Measurements from ENCODE around the gene KLF11.

Gene KLF11

DNA sequence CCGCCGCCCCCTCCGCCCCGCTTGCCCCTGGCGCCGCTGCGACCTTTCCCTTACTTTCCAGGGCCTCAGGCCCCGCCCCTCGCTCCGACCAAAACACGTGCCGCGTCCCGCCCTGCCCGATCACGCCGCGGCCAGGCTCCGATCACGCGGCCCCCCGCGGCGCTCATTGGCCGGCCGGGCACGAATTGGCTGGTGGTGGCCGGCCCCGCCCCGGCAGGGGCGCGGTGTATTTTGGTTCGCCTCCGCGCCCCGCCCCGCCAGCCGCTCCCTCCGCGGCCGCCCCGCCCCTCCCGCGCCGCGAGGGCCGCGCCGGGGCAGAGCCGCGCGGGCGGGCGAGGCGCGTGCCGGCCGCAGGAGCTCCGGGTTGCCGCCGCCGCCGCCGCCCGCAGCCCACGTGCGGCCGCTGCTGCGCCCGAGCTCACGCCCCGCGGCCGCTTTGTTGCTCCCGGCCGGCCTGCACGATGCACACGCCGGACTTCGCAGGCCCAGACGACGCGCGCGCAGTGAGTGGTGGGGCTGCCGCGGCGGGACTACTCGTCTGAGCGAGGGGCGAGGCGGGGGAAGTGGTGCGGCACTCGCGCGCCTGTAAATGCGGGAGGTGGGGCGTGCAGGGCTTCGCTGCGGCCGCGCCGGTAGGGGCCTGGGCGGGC is at the start of gene KLF11:
TSS of gene KLF11 (plus strand) at position 295 of the 650 bp plus-strand sequence. CDS start at position 462, 167 bp downstream.
- DNase-seq: peak; percentile 89

DNA sequence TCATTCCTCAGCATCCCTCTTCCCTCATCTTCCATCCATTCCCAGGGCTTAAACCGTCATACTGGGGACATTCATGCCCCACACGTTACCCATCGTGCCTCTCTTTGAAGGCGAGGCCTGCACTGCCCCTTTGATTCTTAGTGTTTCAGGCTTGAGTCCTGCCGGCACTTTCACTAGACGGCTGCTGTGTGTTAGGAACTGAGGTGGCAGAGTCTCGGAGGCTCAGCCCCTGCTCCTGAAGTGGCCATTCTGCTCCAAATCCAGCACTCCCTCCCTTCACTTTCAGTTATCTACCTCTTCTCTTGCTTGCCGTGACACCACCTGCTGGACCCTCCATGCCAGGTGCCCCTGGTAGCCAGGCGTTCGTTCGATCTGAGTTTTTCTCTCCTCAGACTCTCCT is 48.9 kb upstream of the KLF11 start:
- DNase-seq: no peak

DNA sequence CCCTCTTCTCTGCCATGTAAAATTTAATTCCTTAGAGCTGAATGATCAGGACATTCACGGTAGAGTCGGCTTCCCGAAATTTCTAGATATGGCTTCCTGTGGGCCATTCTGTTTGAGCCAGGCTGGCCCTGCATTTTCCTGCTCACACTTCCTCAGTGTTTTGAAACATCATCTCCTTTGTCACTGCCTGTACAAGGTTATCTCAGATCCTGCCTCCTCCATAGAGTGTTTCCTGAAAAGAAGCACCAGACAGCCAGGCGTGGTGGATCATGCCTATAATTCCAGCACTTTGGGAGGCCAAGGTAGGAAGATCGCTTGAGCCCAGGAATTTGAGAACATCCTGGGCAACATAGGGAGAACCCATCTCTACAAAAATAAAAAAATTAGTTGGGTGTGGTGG is 48.3 kb upstream of the KLF11 start:
- no peak for DNase-seq

DNA sequence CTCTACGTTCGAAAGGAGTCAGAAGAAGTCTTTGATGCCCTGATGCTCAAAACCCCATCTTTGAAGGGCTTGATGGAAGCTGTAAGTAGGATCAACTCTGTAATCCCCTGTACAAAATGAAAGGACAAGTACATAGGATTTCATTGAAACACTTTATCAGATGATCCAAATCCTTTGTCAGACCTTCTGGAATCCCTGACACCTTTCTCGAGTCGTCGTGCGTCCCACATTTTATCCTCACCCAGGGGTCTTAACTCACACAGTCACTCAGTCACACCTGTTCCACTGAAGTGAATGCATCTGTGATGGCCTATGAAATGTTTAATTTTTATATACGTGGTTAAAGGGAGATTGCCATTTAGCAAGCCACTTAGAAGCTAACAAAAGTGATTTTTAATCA is 47.0 kb upstream of the KLF11 start:
- no peak for DNase-seq

DNA sequence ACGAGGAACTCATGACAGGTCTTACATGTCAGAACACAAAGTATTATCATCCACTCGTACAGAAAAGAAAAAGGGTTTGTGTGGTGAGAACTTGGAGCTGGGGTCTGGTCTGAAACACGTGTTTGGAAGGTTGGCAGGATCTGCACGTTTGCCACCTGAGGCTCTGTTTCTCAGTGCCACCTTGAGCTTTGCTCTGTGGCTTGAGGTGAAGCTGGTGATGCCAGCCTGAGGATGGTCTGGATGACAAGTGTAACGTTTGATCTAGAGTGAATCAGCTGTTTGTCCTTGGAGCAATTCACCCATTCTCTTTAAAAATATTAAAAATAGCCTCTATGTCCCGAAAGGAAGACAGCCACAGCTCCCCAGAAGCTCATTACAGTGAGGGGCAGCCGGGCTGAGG is 45.4 kb upstream of the KLF11 start:
- DNase-seq: no peak

DNA sequence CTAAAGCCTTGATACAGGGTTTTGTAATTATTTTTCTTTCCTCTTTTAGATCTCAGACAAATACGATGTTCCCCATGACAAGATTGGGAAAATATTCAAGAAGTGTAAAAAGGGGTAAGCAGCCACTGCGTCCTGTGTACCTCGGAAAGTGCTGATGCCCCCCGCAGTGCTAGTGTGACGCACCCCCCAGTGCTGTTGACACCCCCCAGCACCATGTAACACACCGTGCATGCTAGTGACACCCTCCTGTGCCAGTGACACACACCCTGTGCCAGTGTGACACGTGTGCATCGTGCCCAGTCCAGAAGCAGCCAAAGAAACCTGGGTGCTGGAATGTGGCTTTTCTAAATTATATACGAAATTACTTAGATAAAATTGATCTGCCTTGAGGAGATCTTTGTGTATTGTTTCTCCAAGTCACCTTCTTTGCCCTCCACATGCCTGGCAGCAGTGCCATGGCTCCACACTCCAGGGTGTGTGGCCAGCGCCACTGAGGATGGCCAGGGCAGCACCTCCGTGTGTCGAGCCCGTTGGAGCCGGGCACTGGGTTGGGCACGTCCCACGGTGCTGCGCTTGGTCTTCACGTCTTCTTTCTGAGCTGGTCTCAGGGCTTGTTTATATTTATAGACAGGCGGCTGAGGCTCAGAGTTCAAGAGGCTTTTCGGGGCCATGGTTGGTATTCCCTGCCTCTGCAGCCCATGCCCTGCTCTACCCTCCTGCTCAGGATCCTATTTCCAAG is 44.3 kb upstream of the KLF11 start:
- DNase-seq: no peak

DNA sequence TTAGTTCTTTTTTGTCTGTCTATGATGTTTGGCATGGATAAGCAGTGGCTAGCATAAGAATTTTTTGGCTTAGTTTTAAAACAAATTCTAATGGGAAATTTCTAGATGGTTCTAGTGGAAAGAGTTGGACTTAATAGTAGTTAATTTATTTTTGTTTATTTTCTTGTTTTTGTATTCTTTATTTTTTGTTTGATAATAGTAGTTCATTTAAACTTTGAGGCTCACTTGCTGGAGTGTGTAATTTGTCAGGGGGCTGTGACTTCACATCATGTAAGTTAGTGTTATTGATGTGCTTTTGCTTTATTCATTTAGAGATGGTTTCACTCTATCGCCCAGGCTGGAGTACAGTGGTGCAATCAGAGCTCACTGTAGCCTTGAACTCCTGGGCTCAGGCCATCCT is 43.7 kb upstream of the KLF11 start:
- no peak for DNase-seq

DNA sequence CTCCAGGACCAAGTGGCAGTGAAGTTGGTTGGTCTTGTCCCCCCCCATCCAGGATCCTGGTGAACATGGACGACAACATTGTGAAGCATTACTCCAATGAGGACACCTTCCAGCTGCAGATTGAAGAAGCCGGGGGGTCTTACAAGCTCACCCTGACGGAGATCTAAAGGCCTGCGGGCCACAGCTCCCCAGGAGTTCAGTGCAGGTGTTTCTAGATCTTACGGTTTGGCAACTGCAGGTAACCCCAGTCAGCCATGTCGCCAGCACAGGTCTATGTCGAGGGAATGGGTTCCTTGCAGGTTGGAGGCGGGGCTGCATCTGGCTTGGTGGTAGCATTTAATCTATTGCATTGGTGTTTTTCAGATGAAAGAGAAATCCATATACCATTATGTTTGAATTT is 42.8 kb upstream of the KLF11 start:
- no peak for DNase-seq

DNA sequence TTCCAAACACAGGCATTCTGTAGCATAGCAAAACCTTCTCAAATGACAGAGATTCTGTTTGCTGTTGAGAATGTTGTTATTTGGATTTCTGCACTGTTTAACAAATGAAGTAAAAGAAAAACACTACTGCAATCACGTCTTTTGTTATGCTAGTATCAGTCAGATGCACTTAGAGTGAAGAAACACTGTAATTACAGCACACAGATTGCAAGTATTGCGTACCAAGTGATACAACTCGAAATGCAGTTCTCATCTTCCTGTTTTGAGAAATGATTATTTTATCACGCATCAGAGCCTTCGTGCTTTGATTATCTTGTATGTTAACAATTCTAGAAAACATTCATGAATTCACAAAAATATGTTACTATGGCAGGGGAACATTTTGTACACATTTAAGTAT is 41.8 kb upstream of the KLF11 start:
- no peak for DNase-seq

DNA sequence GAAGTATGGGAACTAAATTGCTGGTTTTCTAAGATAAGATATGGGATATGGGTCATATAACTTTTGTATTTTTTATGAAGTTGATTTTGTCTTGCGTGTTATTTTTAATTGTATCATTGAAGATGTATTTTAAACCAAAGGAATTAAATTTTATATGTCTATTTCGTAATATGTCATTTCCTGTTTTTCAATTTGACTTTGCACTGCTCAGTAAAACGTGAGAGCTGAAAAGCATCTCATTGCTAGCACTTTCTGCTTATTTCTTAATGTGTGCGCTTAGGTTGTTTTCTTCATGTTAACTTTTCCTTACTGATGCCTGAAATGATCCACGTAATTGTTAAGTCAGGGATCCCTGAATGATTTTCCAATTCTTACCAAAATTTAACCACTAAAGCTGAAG is 41.2 kb upstream of the KLF11 start:
- no peak for DNase-seq

DNA sequence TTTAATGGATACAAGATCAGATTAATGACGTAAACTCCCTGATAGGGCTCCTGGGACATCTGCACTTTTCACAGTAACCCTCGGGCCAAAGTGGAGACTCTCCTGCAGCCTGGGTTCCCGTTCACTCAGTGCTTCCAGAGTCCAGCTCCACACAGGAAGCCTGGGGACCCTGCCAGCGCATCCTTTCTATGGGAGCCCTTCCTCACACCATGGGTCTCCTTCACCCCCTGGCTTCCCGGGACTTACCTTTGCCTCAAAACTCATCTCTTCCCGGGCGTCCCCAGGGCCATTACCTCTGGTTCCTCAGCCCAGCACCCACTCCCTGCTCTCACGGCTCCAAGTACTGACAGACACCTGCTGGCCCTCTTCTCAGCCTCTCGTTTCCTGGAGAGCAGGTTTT is 40.7 kb upstream of the KLF11 start:
- no peak for DNase-seq

DNA sequence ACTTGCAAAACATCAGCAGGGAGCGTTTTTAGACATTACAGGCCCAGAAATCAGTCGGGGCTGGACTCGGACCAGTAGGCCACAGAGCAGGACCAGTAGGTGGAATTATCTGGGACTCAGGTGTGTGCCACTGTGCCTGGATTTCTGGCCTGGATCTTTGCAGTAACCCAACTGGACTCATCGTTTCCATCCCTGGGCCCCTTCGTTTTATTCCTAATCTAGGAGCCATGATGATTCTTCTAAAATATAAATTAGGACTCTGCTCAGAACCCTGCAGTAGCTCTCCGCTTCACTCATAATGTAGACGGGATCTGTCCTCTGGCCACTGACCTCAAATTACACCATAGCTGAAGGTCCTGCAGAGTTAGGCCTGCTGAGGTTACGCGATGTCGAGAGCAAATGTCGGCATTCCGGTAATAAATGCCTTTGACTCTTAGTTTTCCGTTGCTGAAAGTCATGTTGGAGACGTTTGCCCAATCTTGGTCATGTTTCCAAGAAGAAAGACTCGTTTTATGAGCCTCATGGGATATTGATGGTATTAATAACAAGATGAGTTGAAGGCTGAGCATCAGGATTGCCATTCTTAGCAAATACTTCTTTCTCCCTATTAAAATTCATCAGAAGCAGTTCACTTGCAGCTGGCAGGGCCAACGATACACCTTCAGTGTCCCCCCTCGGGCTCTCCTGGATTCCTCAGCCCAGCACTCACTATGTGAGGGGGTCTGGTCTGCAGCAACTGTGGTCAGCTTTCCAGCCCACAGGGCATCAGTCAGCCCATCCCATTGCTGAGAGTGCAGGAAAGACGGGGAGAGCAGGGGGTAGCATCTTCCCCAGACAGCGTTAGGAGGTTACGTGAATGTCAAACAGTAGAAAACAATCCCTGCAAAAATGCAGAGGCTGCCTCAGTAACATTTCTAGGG is 39.9 kb upstream of the KLF11 start:
- DNase-seq: no peak

DNA sequence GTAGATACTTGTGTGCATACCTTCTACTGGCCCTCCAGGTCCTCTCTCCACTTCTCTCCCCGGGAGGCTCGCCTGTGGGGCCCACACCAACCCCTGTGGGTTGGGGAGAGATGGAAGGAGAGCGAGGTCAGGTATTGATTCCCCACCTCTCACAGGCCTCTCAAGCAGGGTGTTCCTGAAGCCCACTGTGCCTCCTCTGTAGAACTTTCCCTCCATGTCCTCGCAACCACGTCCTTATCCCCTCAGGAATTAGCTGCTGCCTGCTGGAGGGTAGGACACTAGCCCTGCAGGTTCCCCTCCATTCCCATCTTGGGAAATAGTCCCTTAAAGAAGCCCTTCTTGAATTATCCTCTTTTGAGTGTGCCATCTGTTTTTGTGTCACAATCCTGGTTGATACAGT is 38.9 kb upstream of the KLF11 start:
- DNase-seq: no peak

DNA sequence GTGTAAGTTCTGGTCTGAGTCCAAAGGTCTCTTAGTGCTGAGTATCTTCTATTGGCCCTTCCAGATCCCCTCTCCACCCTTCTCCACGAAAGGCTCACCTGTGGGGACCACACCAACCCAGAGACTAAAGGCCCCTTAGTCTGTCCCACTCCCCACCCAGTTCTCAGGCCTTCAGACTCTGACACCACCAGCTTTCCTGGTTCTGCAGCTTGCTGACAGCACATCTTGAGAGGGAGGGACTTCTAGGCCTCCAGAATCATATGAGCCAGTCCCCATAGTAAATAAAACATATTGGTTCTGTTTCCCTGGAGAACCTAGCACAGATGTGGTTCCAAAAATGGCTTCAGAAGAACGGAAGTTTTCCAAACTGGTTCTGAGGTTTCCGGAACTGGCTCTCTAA is 38.5 kb upstream of the KLF11 start:
- DNase-seq: no peak

DNA sequence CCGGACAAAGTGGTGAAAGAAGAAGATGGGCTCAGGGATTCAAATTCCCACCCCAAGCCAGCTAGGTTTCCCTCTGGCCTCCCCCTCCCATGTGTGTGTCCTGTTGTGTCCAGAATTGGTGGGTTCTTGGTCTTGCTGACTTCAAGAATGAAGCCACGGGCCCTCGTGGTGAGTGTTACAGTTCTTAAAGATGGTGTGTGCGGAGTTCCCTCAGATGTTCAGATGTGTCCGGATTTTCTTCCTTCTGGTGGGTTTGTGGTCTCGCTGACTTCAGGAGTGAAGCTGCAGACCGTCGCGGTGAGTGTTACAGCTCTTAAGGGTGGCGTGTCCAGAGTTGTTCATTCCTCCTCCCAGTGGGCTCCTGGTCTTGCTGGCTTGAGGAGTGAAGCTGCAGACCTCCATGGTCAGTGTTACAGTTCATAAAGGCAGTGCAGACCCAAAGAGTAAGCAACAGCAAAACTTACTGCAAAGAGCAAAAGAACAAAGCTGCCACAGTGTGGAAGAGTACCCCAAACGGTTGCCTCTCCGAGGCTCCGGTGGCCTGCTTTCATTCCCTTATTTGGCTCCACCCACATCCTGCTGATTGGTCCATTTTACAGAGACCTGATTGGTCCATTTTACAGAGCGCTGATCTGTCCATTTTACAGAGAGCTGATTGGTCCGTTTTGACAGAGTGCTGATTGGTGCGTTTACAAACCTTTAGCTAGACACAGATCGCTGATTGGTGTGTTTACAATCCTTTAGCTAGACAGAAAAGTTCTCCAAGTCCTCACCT is 37.7 kb upstream of the KLF11 start:
- no peak for DNase-seq

DNA sequence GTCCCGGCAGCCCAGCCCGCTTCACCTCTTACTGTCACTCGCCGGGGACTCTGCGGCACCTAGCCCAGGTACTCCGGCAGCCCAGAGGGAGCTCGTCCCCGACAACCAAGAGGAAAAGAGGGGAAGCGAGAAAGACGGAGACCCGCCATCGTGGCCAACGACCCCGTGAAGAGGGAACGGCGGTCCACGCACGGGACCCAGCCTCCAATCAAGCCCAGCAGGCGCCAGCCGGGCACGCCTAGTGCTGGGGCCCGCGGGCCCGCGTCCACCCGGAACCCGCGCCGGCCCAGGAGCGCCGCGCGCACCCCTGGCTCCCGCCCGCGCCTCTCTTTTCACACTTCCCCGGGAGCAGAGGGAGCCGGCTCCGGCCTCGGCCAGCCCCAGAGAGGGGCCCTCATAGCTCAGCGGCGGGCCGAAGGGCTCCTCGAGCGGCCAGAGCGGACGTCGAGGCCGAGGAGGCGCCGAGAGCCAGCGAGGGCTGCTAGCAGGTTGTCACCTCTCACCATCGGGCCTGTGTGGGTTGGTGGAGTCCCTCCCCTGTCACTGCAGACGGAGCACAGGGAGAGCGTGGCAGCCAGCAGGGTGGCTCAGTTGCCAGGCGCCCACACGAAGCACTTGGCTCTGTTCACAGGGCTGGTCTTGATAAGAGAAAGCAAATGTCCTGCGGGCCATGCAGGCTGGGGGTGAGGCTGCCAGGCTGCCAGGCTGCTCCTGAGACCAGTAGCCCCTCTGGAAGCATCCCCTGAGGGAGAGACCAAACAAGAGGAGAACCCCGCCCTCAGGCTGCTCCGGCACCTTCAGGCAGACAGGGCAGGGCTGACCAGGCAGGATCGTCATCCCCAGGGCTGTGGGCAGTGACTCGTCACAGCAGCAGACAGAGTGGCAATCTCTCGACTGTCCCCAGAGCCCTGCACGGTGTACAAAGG is 36.9 kb upstream of the KLF11 start:
- no peak for DNase-seq

DNA sequence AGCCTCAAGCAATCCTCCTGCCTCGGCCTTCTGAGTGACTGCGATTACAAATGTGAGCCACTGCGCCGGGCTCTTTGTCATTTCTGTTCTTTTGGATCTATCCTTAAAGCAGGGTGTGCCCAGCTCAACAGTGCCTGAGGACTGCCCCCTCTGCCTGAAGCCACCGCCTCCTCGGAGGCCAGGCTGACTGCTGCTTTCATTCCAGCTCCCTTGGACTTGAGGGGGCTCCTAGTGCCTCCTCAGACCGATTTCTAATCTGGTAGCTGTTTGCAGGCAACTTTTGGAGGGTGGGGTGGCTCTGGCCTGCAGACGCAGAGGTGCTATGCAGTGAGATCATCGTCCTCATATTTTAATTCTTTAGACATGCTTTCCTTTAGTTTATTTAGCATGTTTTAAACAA is 35.9 kb upstream of the KLF11 start:
- no peak for DNase-seq

DNA sequence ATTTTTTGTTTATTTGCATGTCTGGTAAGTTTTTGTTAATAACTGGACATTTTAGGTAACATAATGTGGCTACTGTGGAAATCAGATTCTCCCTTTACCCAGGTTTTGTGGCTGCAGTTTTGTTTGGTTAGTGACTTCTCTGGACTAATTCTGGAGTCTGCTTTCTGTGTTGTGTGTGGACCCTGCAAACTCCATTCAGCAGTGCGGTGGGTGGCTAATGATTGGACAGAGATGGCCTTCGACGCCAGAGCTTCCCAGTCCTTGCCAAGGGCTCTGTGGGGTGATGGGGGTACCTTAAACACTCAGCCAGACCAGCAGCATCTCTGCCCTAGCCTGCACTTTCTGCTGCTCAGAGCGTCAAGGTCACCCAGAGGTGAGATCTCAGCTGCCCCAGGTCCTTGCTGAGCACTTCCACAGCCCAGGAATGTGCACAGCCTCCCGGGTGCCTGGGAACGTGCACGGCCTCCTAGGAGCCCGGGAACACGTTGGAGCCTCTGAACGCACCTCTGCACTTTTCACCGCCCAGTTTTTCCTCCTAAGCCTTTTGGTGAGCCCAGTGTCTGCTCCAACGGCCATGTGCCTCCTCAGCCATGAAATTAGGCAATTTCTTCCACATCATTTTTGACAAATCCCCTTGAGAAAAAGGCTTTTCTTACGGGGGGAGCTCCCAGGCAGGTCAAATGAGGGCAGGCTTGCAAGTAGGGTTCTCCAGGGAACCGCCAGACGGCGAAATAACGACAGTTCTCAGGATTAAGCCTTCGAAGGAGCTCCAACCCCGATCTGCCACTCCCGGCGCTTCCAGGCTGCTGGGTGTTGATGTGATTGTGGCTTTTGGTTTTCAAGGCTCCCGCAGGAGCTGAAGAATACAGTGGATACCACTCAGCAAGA is 35.2 kb upstream of the KLF11 start:
- DNase-seq: no peak

DNA sequence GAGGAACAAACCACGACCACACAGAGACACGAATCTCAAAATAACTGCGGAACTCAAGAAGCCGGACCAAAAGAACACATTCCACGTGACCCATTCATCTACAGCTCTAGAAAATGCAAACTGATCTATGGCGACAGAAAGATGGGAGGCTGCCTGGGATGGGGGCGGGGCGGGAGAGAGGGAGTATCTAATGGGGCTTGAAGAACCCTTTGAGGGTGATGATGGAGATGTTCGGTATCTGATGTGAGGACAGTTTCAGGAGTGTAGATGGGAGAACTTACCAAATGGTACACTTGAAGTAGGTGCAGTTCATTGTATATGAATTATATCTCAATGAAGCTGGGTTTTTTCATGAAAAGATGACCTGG is 34.6 kb upstream of the KLF11 start:
- DNase-seq: no peak

DNA sequence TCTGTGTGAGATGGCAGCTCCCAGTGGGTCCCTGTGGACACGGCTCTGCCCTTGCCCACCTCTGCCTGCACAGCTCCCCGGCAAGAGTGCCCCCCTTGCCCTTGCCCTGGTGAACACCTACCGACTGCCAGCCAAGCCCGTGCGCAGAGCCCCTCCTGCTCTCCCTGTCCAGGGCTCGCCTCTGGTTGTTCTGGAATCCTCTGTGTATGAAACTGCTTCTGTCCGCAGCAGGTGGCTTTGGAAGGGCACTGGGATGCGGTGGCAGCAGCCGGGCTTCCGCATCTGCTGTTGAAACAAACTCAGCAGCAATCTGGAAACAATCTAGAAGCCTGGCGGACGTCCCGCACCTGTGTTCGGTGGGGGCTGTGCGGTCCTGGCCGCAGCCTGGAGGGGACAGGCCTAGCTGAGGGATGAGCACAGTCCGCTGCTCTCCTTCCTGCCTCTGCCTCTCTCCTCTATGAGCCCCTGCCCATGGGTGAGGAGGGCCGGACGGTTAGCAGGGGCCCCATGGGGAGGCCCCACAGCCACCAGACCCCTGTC is 34.0 kb upstream of the KLF11 start:
- DNase-seq: no peak
